ENCODE measurements around the gene SLC8A1. TPM values are rescaled to one million over a fixed set of nuclear protein-coding genes. Genes with fewer than 3 reads are reported as not detected.
A peak's percentile ranks its signal among the peaks of the same experiment; 100 is the strongest.

SLC8A1 gene
- total RNA-seq, 1 experiment from 2014 or later: 1.7 TPM

DNA sequence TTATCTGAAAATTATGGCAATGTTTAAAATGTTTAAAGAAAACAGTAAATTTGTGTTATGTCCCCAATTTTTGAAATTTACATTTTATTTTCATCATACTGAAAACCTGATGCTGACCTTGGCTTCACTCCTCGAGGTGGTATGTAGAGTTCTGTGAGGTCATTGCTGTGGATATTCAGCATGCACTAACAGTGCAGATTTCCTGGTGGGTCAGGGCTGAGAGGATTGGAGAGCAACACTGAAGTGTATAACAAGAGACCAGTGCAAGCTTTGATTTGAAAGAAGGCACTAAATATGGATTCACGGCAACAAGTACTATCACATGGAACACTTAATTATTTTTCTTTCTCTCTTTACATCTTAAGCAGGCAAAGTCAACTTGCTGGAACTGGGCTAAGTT, 134.1 kb downstream of the SLC8A1 start:
- H3K4me1 ChIP-seq (ENCODE audit: insufficient read depth, low read length): no peaks in the 10 kb centered on the region
- no peak overlapping the region for H3K56ac ChIP-seq (ENCODE audit: insufficient read length, low read depth, low read length)
- no peak overlapping the region for H2AK5ac ChIP-seq (ENCODE audit: insufficient read length, low read length)
- H3K9ac ChIP-seq (ENCODE audit: extremely low read depth, insufficient read length, low read length): no peak overlapping the region
- H4K8ac ChIP-seq (replicated peaks; ENCODE audit: insufficient read length, low read depth, low read length): no peak overlapping the region
- no peak overlapping the region for H2AFZ ChIP-seq (ENCODE audit: low read length)
- no peak overlapping the region for H2BK12ac ChIP-seq (ENCODE audit: insufficient read length, low read depth, low read length)
- no peaks in the 10 kb centered on the region for H3K23me2 ChIP-seq (ENCODE audit: insufficient read length, low read depth, low read length, poor library complexity, severe bottlenecking)
- DNase-seq: no peak
- no CpG with 5 or more reads among the region's 2 CpGs for WGBS (ENCODE audit: extremely low coverage, insufficient read length, low lambda C conversion rate)
- no peaks in the 10 kb centered on the region for H4K20me1 ChIP-seq (ENCODE audit: control insufficient read depth, insufficient read depth, insufficient read length)
- peaks cover 8 to 18% of the 10 kb centered on the region in 2 experiments; a peak in 4 of 5 replicates for H3K9me3 Mint-ChIP-seq
- H3K27ac Mint-ChIP-seq: peak overlapping the region in 2 of 3 experiments; percentile 17 to 89; a peak in 5 of 7 replicates
- no peaks in the 10 kb centered on the region for H3K79me1 ChIP-seq (ENCODE audit: insufficient read depth, low read depth, low read length, poor library complexity, severe bottlenecking)
- no peak overlapping the region for H3K4me3 Mint-ChIP-seq
- H2BK120ac ChIP-seq (ENCODE audit: low read depth, low read length, poor library complexity, severe bottlenecking): no peak overlapping the region
- no peak overlapping the region for H2BK15ac ChIP-seq (ENCODE audit: low read depth, low read length)
- no peak overlapping the region for H3K4ac ChIP-seq (ENCODE audit: low read depth, low read length)
- H3K4me2 ChIP-seq (ENCODE audit: insufficient read depth, insufficient read length, low read length): no peak overlapping the region
- no peak overlapping the region for H3K14ac ChIP-seq (ENCODE audit: insufficient read depth, low read length)
- H4K91ac ChIP-seq (ENCODE audit: insufficient read length, low read depth, low read length): no peak overlapping the region
- H3K27ac ChIP-seq (ENCODE audit: insufficient read length, low read depth, low read length): no peak overlapping the region
- H3K27me3 Mint-ChIP-seq (ENCODE audit: low read depth): no peaks in the 10 kb centered on the region
- peaks cover 2 to 10% (median 2%) of the 10 kb centered on the region in 3 experiments; a peak in 4 of 7 replicates for H3K36me3 Mint-ChIP-seq (ENCODE audit: insufficient read depth in 1 of 3, low read depth in 3 of 3)
- no peak overlapping the region for H3T11ph ChIP-seq (ENCODE audit: low read length)
- H2BK5ac ChIP-seq (ENCODE audit: insufficient read length, low read length): no peak overlapping the region
- no peaks in the 10 kb centered on the region for H3K27me3 ChIP-seq (ENCODE audit: insufficient read depth, low read length)
- no peak overlapping the region for H4K5ac ChIP-seq (ENCODE audit: insufficient read length, low read depth, low read length)
- TF ChIP-seq, protein P1, sequence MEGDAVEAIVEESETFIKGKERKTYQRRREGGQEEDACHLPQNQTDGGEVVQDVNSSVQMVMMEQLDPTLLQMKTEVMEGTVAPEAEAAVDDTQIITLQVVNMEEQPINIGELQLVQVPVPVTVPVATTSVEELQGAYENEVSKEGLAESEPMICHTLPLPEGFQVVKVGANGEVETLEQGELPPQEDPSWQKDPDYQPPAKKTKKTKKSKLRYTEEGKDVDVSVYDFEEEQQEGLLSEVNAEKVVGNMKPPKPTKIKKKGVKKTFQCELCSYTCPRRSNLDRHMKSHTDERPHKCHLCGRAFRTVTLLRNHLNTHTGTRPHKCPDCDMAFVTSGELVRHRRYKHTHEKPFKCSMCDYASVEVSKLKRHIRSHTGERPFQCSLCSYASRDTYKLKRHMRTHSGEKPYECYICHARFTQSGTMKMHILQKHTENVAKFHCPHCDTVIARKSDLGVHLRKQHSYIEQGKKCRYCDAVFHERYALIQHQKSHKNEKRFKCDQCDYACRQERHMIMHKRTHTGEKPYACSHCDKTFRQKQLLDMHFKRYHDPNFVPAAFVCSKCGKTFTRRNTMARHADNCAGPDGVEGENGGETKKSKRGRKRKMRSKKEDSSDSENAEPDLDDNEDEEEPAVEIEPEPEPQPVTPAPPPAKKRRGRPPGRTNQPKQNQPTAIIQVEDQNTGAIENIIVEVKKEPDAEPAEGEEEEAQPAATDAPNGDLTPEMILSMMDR (conservative IDR thresholded peaks at IDR 0.05): no peak
- peaks cover 0 to 10% of the 10 kb centered on the region in 2 experiments; a peak in 2 of 4 replicates for H3K4me1 Mint-ChIP-seq
- no peak overlapping the region for H3K18ac ChIP-seq (ENCODE audit: insufficient read length, low read depth, low read length)
- H3K79me2 ChIP-seq (ENCODE audit: insufficient read depth, low read length): no peaks in the 10 kb centered on the region
- H3K23ac ChIP-seq (ENCODE audit: insufficient read length, low read depth, low read length): no peak overlapping the region
- H2BK20ac ChIP-seq (ENCODE audit: low read depth, low read length, poor library complexity, severe bottlenecking): no peak overlapping the region
- no peaks in the 10 kb centered on the region for H3K9me3 ChIP-seq (ENCODE audit: control insufficient read depth, low read depth, low read length)

Data from H9 (cell line).